ENCODE data around the gene GRAMD1B. TPM values are rescaled to one million over a fixed set of nuclear protein-coding genes. Genes with fewer than 3 reads are reported as not detected.
A peak's percentile ranks its signal among the peaks of the same experiment; 100 is the strongest.

GRAMD1B gene
- total RNA-seq, 1 donor from 2014 or later = 15.0 TPM

GRCh38 chr11:123429336-123429735 lies 733 bp upstream of the GRAMD1B start:
- no peaks in the 10 kb centered on the region for H3K9me3 Mint-ChIP-seq
- CTCF ChIA-PET = no interaction called here
- DNase-seq (no peak), ATAC-seq (ENCODE audit: low read depth) (no peak)
- intact Hi-C loops (cut with micrococcal nuclease) = no loop called here
- H3K27me3 Mint-ChIP-seq = peaks cover 11% of the 10 kb centered on the region
- no peak for TF ChIP-seq CTCF (IDR thresholded peaks at IDR 0.05)
- POLR2A ChIA-PET = no interaction called here
- H3K36me3 Mint-ChIP-seq (ENCODE audit: low read depth) = no peaks in the 10 kb centered on the region
- H3K27ac Mint-ChIP-seq = no peak overlapping the region
- H3K4me1 Mint-ChIP-seq = peaks cover 13% of the 10 kb centered on the region
- peak overlapping the region; percentile 82 for H3K4me3 Mint-ChIP-seq

- peaks cover 8% of the 10 kb centered on the region for H3K27me3 Mint-ChIP-seq
- intact Hi-C loops (cut with micrococcal nuclease) = loop anchor here (2.0 kb wide), 1 partner anchor 128 kb away; no protein-coding TSS in a partner anchor
- POLR2A ChIA-PET = no interaction called here
- H3K9me3 Mint-ChIP-seq = no peaks in the 10 kb centered on the region
- H3K4me1 Mint-ChIP-seq = peaks cover 13% of the 10 kb centered on the region
- peak; percentile 20 for DNase-seq
- no peaks in the 10 kb centered on the region for H3K36me3 Mint-ChIP-seq (ENCODE audit: low read depth)
- CTCF ChIA-PET = no interaction called here
- TF ChIP-seq CTCF (IDR thresholded peaks at IDR 0.05) = no peak
- peak; percentile 43 for ATAC-seq (ENCODE audit: low read depth)
- peak overlapping the region; percentile 82 for H3K4me3 Mint-ChIP-seq
- no peak overlapping the region for H3K27ac Mint-ChIP-seq
Observed at GRCh38 chr11:123430721-123431497, 840 bp downstream of the GRAMD1B start.

GRCh38 chr11:123431619-123432018 lies 1.6 kb downstream of the GRAMD1B start:
- ATAC-seq (ENCODE audit: low read depth) (no peak), DNase-seq (no peak)
- Mint-ChIP-seq H3K27ac (no peak overlapping the region), H3K36me3 (ENCODE audit: low read depth) (no peaks in the 10 kb centered on the region), H3K4me3 (peak overlapping the region; percentile 82), H3K9me3 (no peaks in the 10 kb centered on the region), H3K27me3 (peaks cover 8% of the 10 kb centered on the region), H3K4me1 (peaks cover 13% of the 10 kb centered on the region)
- no peak for TF ChIP-seq CTCF (IDR thresholded peaks at IDR 0.05)
- POLR2A ChIA-PET = no interaction called here
- CTCF ChIA-PET = no interaction called here
- intact Hi-C loops (cut with micrococcal nuclease) = loop anchor here (2.0 kb wide), 1 partner anchor 129 kb away; no protein-coding TSS in a partner anchor

- Mint-ChIP-seq H3K27ac (no peak overlapping the region), H3K27me3 (peaks cover 6% of the 10 kb centered on the region), H3K4me1 (peaks cover 13% of the 10 kb centered on the region), H3K4me3 (no peak overlapping the region), H3K9me3 (no peaks in the 10 kb centered on the region), H3K36me3 (ENCODE audit: low read depth) (no peaks in the 10 kb centered on the region)
- ATAC-seq (ENCODE audit: low read depth) (no peak), DNase-seq (no peak)
- POLR2A ChIA-PET = no interaction called here
- CTCF ChIA-PET = no interaction called here
- no peak for TF ChIP-seq CTCF (IDR thresholded peaks at IDR 0.05)
- intact Hi-C loops (cut with micrococcal nuclease) = no loop called here
Observed at GRCh38 chr11:123434262-123434661, 4.2 kb downstream of the GRAMD1B start.

GRCh38 chr11:123434911-123435310 lies 4.8 kb downstream of the GRAMD1B start:
- CTCF ChIA-PET = no interaction called here
- DNase-seq (no peak), ATAC-seq (ENCODE audit: low read depth) (no peak)
- Mint-ChIP-seq H3K36me3 (ENCODE audit: low read depth) (no peaks in the 10 kb centered on the region), H3K27me3 (peaks cover 3% of the 10 kb centered on the region), H3K4me3 (no peak overlapping the region), H3K27ac (no peak overlapping the region), H3K9me3 (no peaks in the 10 kb centered on the region), H3K4me1 (peaks cover 9% of the 10 kb centered on the region)
- POLR2A ChIA-PET = no interaction called here
- no peak for TF ChIP-seq CTCF (IDR thresholded peaks at IDR 0.05)
- intact Hi-C loops (cut with micrococcal nuclease) = no loop called here

Data from activated B cell treated with CpG ODN at 0.5 μM for 24 hours (primary cell).